DMS153 treated with DMSO at 0.1 percent for 48 hours (cell line): ENCODE results near the gene CSPG4.

Experiments used
- DNase-seq: peaks from one replicate; lab custom pipeline; 2025; ENCODE audit not compliant: unreplicated experiment; lab: John Stamatoyannopoulos, UW

Gene CSPG4

DNA sequence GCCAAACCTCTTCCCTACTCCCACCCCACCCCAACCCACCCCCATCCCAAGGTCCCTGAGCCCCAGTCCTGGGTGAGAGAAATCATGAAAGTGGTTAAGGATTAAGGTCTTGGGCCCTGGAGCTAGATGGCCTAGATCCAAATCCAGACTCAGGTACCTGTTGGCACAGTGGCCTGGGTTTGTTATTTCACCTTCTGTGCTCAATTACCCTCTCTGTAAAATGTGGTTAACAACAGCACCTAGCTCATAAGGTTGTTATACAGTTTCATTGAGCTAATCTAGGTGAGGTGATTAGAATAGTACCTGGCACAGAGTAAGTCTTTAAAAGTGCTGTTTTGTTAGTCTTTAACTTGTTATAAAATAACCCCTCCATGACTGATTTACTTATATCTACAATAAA lies 80.7 kb downstream of the CSPG4 start:
- DNase-seq: no peak

DNA sequence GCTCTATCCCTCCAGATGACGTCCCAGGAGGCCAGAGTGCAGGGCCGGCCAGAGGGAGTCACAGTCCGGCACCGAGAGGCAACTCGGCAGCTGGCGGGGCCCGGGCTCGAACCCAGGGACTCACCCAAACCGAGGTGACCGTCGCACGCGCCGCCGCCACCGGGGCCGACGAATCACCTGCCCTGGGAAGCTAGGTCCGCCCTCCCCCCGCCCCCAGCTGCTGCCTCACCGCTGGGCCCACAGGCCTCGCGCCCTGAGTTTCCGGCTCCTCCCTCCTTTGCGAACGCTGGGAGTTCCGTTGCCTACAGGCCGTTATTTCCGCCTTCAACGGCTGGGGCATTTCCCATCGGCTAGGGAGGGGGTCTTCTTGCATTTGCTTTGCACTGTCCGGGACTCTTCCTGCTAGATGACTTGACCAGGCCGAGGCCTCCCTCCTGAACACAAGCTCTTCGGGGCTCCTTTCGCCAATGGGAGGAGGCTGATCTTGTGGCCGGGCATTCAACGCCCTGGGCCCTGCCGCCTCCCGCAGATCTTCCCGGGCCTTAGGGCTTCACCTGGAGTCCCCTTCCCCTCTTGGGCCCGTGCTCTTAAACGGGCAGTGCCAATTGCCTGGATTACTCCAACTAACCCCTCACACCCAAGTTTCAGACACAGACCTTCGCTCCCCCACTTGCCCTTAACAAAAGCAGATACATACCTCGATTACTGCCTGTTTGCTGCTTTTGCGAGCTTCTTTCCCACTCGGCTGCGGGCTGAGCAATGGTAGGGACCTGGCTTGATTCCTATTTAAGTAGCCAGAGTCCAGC lies 86.9 kb downstream of the CSPG4 start, which contains the start of gene SNUPN:
TSS of gene SNUPN (minus strand) at position 184 of the 806 bp plus-strand sequence. CDS start 4,674 bp downstream, outside the sequence.
- peak; percentile 27 for DNase-seq
